DND-41 (cell line): ENCODE measurements around the gene ARL5A.

Experiments
- ATAC-seq: fragments of 200-7000 bp; cut with Tn5 transposase; 3 replicates; pipeline ENCODE4 v1.9.1; 2021; ENCODE audit warnings: low read depth; ENCODE audit not compliant: insufficient read depth
- DNase-seq: peaks from one replicate; pipeline ENCODE4 v3.0.0-alpha.2; 2020
- H2AFZ ChIP-seq: 2 replicates; pipeline ENCODE4 v1.6.0; 2012; ENCODE audit warnings: low read depth, low read length
- H3K27ac ChIP-seq: 2 replicates; pipeline ENCODE4 v1.5.1; 2012; ENCODE audit warnings: low read length, inconsistent platforms
- H3K27me3 ChIP-seq: fragments of 200-600 bp; sonication (generic); 2 replicates; pipeline ENCODE4 v1.6.0; 2012; ENCODE audit warnings: low read length, mild to moderate bottlenecking, inconsistent platforms; ENCODE audit not compliant: insufficient read depth, poor library complexity
- H3K36me3 ChIP-seq: 2 replicates; pipeline ENCODE4 v1.5.1; 2012; ENCODE audit warnings: low read length, inconsistent platforms; ENCODE audit not compliant: insufficient read depth
- H3K4me1 ChIP-seq: 2 replicates; pipeline ENCODE4 v1.5.1; 2012; ENCODE audit warnings: mild to moderate bottlenecking, low read length; ENCODE audit not compliant: insufficient read depth
- H3K4me2 ChIP-seq: 2 replicates; pipeline ENCODE4 v1.6.0; 2012; ENCODE audit warnings: mild to moderate bottlenecking, moderate library complexity, low read length, inconsistent platforms; ENCODE audit not compliant: insufficient read depth
- H3K4me3 ChIP-seq, 2 experiments: fragments of 200-600 bp in 1 of 2; shearing (Covaris generic) in 1 of 2; 2 replicates each; pipeline ENCODE4 v1.5.1; 2012 to 2016; ENCODE audit warnings: inconsistent platforms in 2 of 2, low read length in 2 of 2, mild to moderate bottlenecking in 2 of 2, low read depth in 1 of 2, moderate library complexity in 1 of 2
- H3K79me2 ChIP-seq: 2 replicates; pipeline ENCODE4 v1.6.0; 2012; ENCODE audit warnings: low read length, inconsistent platforms; ENCODE audit not compliant: insufficient read depth
- H3K9ac ChIP-seq: 2 replicates; pipeline ENCODE4 v1.6.0; 2012; ENCODE audit warnings: low read depth, mild to moderate bottlenecking, inconsistent platforms, low read length, moderate library complexity
- H3K9me3 ChIP-seq: 2 replicates; pipeline ENCODE4 v1.5.1; 2012; ENCODE audit warnings: low read length, moderate library complexity, mild to moderate bottlenecking, inconsistent platforms; ENCODE audit not compliant: insufficient read depth, severe bottlenecking
- H4K20me1 ChIP-seq: 2 replicates; pipeline ENCODE4 v1.6.0; 2012; ENCODE audit warnings: low read length; ENCODE audit not compliant: insufficient read depth
- CTCF ChIP-seq: IDR thresholded peaks from 2 replicates; pipeline ENCODE4 v1.5.1; 2012; ENCODE audit warnings: borderline replicate concordance, low read length, moderate library complexity, mild to moderate bottlenecking; ENCODE audit not compliant: poor library complexity, severe bottlenecking; ENCODE audit errors: extremely low read depth
- EZH2 ChIP-seq: IDR thresholded peaks from 3 replicates; pipeline ENCODE4 v1.6.1; 2012; ENCODE audit warnings: borderline replicate concordance, low read depth, mild to moderate bottlenecking, moderate library complexity, low read length, inconsistent platforms; ENCODE audit not compliant: severe bottlenecking

Gene ARL5A

GRCh38 chr2:151786483-151786882 lies 41.7 kb downstream of the ARL5A start:
- no peak overlapping the region for H3K4me2 ChIP-seq
- no peak for ATAC-seq
- no peaks in the 10 kb centered on the region for H4K20me1 ChIP-seq
- H3K27ac ChIP-seq: no peak overlapping the region
- TF ChIP-seq CTCF (no peak), EZH2 (no peak)
- no peaks in the 10 kb centered on the region for H3K9me3 ChIP-seq
- no peak overlapping the region for H3K4me3 ChIP-seq
- no peaks in the 10 kb centered on the region for H3K4me1 ChIP-seq
- no peak overlapping the region for H3K9ac ChIP-seq
- DNase-seq: no peak
- H3K36me3 ChIP-seq: 0 out of 2 replicates have a peak, but pooled peaks cover 3% of the 10 kb centered on the region
- no peak overlapping the region for H2AFZ ChIP-seq
- H3K27me3 ChIP-seq: no peaks in the 10 kb centered on the region
- H3K79me2 ChIP-seq: no peaks in the 10 kb centered on the region

GRCh38 chr2:151786077-151786476 lies 42.1 kb downstream of the ARL5A start:
- no peaks in the 10 kb centered on the region for H3K27me3 ChIP-seq
- H3K79me2 ChIP-seq: no peaks in the 10 kb centered on the region
- H4K20me1 ChIP-seq: no peaks in the 10 kb centered on the region
- H3K4me2 ChIP-seq: no peak overlapping the region
- no peak for ATAC-seq
- H2AFZ ChIP-seq: no peak overlapping the region
- H3K4me3 ChIP-seq: no peak overlapping the region
- no peak for DNase-seq
- 0 out of 2 replicates have a peak, but pooled peaks cover 4% of the 10 kb centered on the region for H3K36me3 ChIP-seq
- H3K4me1 ChIP-seq: no peaks in the 10 kb centered on the region
- no peak for TF ChIP-seq EZH2
- no peak for TF ChIP-seq CTCF
- no peak overlapping the region for H3K9ac ChIP-seq
- no peak overlapping the region for H3K27ac ChIP-seq
- no peaks in the 10 kb centered on the region for H3K9me3 ChIP-seq

GRCh38 chr2:151783133-151783520 lies 45.1 kb downstream of the ARL5A start:
- Histone ChIP-seq H3K9ac (no peak overlapping the region), H2AFZ (no peak overlapping the region), H3K4me3 (no peak overlapping the region), H4K20me1 (no peaks in the 10 kb centered on the region), H3K79me2 (no peaks in the 10 kb centered on the region), H3K27me3 (no peaks in the 10 kb centered on the region), H3K4me2 (no peak overlapping the region), H3K4me1 (no peaks in the 10 kb centered on the region), H3K36me3 (0 out of 2 replicates have a peak, but pooled peaks cover 4% of the 10 kb centered on the region), H3K27ac (no peak overlapping the region), H3K9me3 (no peaks in the 10 kb centered on the region)
- no peak for TF ChIP-seq CTCF
- TF ChIP-seq EZH2: no peak
- ATAC-seq (no peak), DNase-seq (no peak)
